Natural killer cell (primary cell): ENCODE measurements around the gene RPP25L. TPM values are rescaled to one million over a fixed set of nuclear protein-coding genes. Genes with fewer than 3 reads are reported as not detected.

Source experiments
- ATAC-seq, 3 donors: fragments of 150-1000 bp in 2 of 3; fragments of 200-7000 bp in 1 of 3; cut with Tn5 transposase; 1 replicate in 1 of 3; 2 replicates in 2 of 3; pipeline ENCODE4 v1.10.0; 2021; ENCODE audit warnings: mild to moderate bottlenecking in 2 of 3, moderate library complexity in 2 of 3
- DNase-seq, 2 donors: peaks; one replicate each; pipeline versions ENCODE4 v3.0.0 to v3.0.0-alpha.2; 2013 to 2021; ENCODE audit warnings: mixed read lengths in 1 of 2
- H3K27ac ChIP-seq: one replicate; pipeline ENCODE4 v1.5.1; 2013; ENCODE audit warnings: mild to moderate bottlenecking, low read length
- H3K27me3 ChIP-seq: one replicate; pipeline ENCODE4 v1.6.1; 2013; ENCODE audit warnings: low read length; ENCODE audit not compliant: control insufficient read depth, insufficient read depth
- H3K36me3 ChIP-seq: one replicate; pipeline ENCODE4 v1.6.1; 2013; ENCODE audit warnings: low read length; ENCODE audit not compliant: control insufficient read depth, insufficient read depth
- H3K4me1 ChIP-seq: one replicate; pipeline ENCODE4 v1.6.1; 2013; ENCODE audit warnings: low read length; ENCODE audit not compliant: control insufficient read depth, insufficient read depth
- H3K4me3 ChIP-seq: one replicate; pipeline ENCODE4 v1.5.1; 2013; ENCODE audit warnings: low read length
- H3K9me3 ChIP-seq: one replicate; pipeline ENCODE4 v1.6.1; 2013; ENCODE audit warnings: low read length; ENCODE audit not compliant: control insufficient read depth, insufficient read depth
- H3K27ac Mint-ChIP-seq, 2 donors: one replicate each; pipeline ENCODE4 v1.8.0; 2022; ENCODE audit warnings: mild to moderate bottlenecking in 2 of 2, mixed read lengths in 2 of 2, moderate library complexity in 1 of 2
- H3K27me3 Mint-ChIP-seq, 2 donors: one replicate each; pipeline ENCODE4 v1.8.0; 2022; ENCODE audit warnings: low read depth in 2 of 2, mixed read lengths in 2 of 2
- H3K36me3 Mint-ChIP-seq: one replicate; pipeline ENCODE4 v1.8.0; 2022; ENCODE audit warnings: mixed read lengths
- H3K4me1 Mint-ChIP-seq, 2 donors: one replicate each; pipeline ENCODE4 v1.8.0; 2022; ENCODE audit warnings: mixed read lengths in 2 of 2
- H3K4me3 Mint-ChIP-seq: one replicate; pipeline ENCODE4 v1.8.0; 2022; ENCODE audit warnings: mild to moderate bottlenecking, moderate library complexity, mixed read lengths
- H3K9me3 Mint-ChIP-seq, 2 donors: one replicate each; pipeline ENCODE4 v1.8.0; 2022; ENCODE audit warnings: mixed read lengths in 2 of 2
- WGBS: methylation state at CpG from one replicate; pipeline ENCODE4 v1.1.7; 2013; ENCODE audit warnings: missing lambda C conversion rate; ENCODE audit not compliant: insufficient coverage; 5-methylcytosine and 5-hydroxymethylcytosine counted together
- intact Hi-C: fragments of 100-400 bp; cut with micrococcal nuclease; formaldehyde crosslinking; loops from one replicate; pipeline ENCODE4 v1.14.2; 2022
- total RNA-seq, 4 donors: library from RNA; stranded (reverse); fragments of 120-200 nt in 1 of 4; gene quantifications; one replicate each; pipeline versions ENCODE4 v1.2.3 to v1.2.4, GENCODE V29; 2013 to 2022
- TF ChIP-seq, protein P1 (sequence below): fragments of 200-600 bp; IDR thresholded peaks from one replicate; pipeline ENCODE4 v1.8.0; 2022; ENCODE audit warnings: antibody characterized with exemption

RPP25L gene
- total RNA-seq, 3 donors from 2014 or later (not counting 1 experiment from before 2014, with no cell fraction given), result 9.3 to 15.0 (median 9.8) TPM

DNA sequence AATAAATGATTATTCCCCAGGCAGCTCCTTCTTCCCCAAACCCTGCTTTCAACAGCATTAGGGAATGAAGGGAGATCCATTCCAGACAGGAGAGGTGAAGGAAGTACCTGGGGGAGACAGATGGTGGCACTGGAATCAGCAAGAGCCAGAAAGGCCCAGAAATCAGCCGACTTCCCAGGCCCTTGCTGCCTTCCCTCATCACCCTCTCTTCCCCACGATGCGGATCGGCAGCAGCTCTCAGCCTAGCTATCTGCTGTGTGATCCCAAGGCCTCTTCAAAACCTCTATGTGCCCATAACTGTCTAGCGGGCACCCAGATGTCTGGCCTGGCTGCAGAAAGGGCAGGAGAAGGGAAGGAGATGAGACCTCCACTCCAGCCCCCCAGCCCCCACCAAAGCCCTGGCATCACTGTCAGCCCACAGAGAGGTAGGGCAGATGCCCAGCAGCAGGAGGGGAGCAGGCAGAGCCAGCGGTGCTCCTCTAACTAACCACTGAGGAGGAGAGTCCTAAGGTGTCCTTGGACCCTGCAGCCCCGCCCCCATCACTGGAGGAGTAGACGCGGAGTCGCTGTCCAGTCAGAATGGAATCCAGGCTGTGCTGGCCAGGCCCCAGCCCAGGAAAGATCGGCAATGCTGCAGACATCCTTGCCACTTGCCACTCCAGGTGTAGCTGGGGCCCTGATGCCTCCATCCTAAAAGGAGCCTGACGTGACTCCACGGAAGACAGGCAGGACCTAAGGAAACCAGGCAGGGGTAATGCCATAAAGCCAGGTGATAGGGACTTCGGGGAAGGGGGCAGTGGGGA is 35.1 kb downstream of the RPP25L start:
- H3K4me3 Mint-ChIP-seq, result peak overlapping the region; percentile 63
- 73% methylated on average over 14 of the region's 14 CpGs for WGBS
- H3K36me3 ChIP-seq, result no peaks in the 10 kb centered on the region
- no peaks in the 10 kb centered on the region for H3K9me3 Mint-ChIP-seq
- no peak for ATAC-seq
- H3K36me3 Mint-ChIP-seq, result no peaks in the 10 kb centered on the region
- no peak overlapping the region for H3K27ac ChIP-seq
- TF ChIP-seq, protein P1, sequence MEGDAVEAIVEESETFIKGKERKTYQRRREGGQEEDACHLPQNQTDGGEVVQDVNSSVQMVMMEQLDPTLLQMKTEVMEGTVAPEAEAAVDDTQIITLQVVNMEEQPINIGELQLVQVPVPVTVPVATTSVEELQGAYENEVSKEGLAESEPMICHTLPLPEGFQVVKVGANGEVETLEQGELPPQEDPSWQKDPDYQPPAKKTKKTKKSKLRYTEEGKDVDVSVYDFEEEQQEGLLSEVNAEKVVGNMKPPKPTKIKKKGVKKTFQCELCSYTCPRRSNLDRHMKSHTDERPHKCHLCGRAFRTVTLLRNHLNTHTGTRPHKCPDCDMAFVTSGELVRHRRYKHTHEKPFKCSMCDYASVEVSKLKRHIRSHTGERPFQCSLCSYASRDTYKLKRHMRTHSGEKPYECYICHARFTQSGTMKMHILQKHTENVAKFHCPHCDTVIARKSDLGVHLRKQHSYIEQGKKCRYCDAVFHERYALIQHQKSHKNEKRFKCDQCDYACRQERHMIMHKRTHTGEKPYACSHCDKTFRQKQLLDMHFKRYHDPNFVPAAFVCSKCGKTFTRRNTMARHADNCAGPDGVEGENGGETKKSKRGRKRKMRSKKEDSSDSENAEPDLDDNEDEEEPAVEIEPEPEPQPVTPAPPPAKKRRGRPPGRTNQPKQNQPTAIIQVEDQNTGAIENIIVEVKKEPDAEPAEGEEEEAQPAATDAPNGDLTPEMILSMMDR, result no peak
- no peak for DNase-seq
- H3K4me1 ChIP-seq, result peaks cover 8% of the 10 kb centered on the region
- H3K4me3 ChIP-seq, result no peak overlapping the region
- intact Hi-C loops, result no loop called here
- H3K4me1 Mint-ChIP-seq, result peaks cover 0 to 8% of the 10 kb centered on the region in 2 donors
- no peak overlapping the region for H3K27ac Mint-ChIP-seq
- peaks cover 25% of the 10 kb centered on the region for H3K27me3 ChIP-seq
- H3K9me3 ChIP-seq, result no peaks in the 10 kb centered on the region
- peaks cover 47 to 60% of the 10 kb centered on the region in 2 donors for H3K27me3 Mint-ChIP-seq

DNA sequence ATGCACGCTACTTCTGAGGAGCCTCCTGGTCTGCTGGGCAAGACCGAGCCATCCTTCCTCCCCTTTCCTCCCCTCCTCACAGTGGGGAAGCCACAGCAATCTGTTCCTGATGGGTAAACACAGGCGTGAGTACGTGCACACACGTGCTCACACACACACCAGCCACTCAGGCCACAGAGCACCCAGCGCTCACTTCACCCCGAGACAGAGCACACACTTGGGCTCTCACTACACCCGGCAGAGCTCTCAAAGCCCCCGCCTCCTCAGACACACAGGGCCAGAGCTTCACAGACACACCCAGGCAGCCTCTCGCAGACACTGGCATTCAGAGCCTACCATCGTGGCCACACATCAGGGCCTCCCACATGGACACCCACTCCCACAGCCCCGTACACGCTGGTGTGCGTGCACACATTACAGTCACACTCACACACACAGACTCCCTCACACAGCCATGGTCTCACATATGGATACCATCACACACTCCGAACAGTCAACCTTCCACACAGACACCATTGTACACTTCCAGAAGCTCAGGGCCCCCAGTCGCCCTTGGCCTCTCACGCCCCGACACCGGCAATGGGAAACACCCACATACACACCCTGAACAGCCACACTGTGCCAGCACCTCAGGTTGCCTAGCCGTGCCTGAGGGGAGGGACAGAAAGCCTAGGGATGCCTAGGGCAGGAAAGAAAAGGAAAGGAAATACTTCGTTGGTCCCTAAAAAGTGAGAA is 35.9 kb downstream of the RPP25L start:
- Histone ChIP-seq H3K4me3 (no peak overlapping the region), H3K27ac (no peak overlapping the region), H3K4me1 (peaks cover 8% of the 10 kb centered on the region), H3K36me3 (no peaks in the 10 kb centered on the region), H3K9me3 (no peaks in the 10 kb centered on the region), H3K27me3 (peaks cover 25% of the 10 kb centered on the region)
- ATAC-seq (no peak), DNase-seq (no peak)
- H3K27me3 Mint-ChIP-seq, result peaks cover 46 to 54% of the 10 kb centered on the region in 2 donors
- no peak overlapping the region for H3K4me3 Mint-ChIP-seq
- intact Hi-C loops, result no loop called here
- peaks cover 0 to 8% of the 10 kb centered on the region in 2 donors for H3K4me1 Mint-ChIP-seq
- no peaks in the 10 kb centered on the region for H3K36me3 Mint-ChIP-seq
- WGBS, result 73% methylated on average over 20 of the region's 21 CpGs
- H3K9me3 Mint-ChIP-seq, result no peaks in the 10 kb centered on the region
- no peak overlapping the region for H3K27ac Mint-ChIP-seq
- TF ChIP-seq, protein P1, result no peak

DNA sequence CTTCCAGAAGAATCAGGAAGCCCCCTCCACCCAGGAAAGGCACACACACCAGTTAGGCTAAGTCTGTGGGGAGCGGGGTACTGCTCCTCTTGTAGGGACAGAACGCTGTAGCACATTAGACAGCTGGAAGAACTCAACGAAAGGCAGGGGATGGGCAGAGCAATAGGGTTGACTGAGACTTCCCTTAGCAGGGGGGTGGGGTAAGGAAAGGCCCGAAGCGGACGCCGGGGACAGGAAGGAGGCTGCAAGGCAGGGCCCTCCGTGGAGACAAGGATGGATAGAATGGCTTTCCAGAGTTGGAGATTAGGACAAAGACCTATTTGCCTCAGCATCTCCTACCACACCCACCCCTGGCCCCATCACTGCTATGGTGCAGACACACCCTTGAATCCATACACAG is 36.7 kb downstream of the RPP25L start:
- no peak overlapping the region for H3K4me3 ChIP-seq
- no peaks in the 10 kb centered on the region for H3K9me3 Mint-ChIP-seq
- H3K27ac Mint-ChIP-seq, result no peak overlapping the region
- H3K27me3 ChIP-seq, result peaks cover 25% of the 10 kb centered on the region
- H3K9me3 ChIP-seq, result no peaks in the 10 kb centered on the region
- no peak for ATAC-seq
- no peak overlapping the region for H3K27ac ChIP-seq
- H3K36me3 Mint-ChIP-seq, result no peaks in the 10 kb centered on the region
- TF ChIP-seq, protein P1, result no peak
- no peak for DNase-seq
- H3K4me1 Mint-ChIP-seq, result peaks cover 0 to 8% of the 10 kb centered on the region in 2 donors
- H3K36me3 ChIP-seq, result no peaks in the 10 kb centered on the region
- 45% methylated on average over 8 of the region's 8 CpGs for WGBS
- no peak overlapping the region for H3K4me3 Mint-ChIP-seq
- intact Hi-C loops, result no loop called here
- H3K4me1 ChIP-seq, result peaks cover 8% of the 10 kb centered on the region
- peaks cover 40 to 47% of the 10 kb centered on the region in 2 donors for H3K27me3 Mint-ChIP-seq
